Neutrophil (primary cell): Measurements from ENCODE around the gene PDE11A.

Experiments
- H3K27ac ChIP-seq: fragments of 200-600 bp; sonication (generic); 2 replicates; pipeline ENCODE4 v1.5.1; 2016; ENCODE audit warnings: mild to moderate bottlenecking, moderate library complexity
- H3K27me3 ChIP-seq: fragments of 200-600 bp; sonication (generic); 2 replicates; pipeline ENCODE4 v1.6.0; 2016; ENCODE audit warnings: mild to moderate bottlenecking
- H3K36me3 ChIP-seq: fragments of 200-600 bp; sonication (generic); 2 replicates; pipeline ENCODE4 v1.5.1; 2017
- H3K4me1 ChIP-seq, 2 experiments: fragments of 200-600 bp in 1 of 2; sonication (generic) in 1 of 2; 1 replicate in 1 of 2; 2 replicates in 1 of 2; pipeline versions ENCODE4 v1.5.1 to v1.6.1; 2013 to 2016; ENCODE audit warnings: low read depth in 1 of 2, low read length in 1 of 2, mild to moderate bottlenecking in 1 of 2, moderate library complexity in 1 of 2; ENCODE audit not compliant: control insufficient read depth in 1 of 2, insufficient read depth in 1 of 2
- H3K4me3 ChIP-seq, 2 experiments: fragments of 200-600 bp in 1 of 2; sonication (generic) in 1 of 2; 1 replicate in 1 of 2; 2 replicates in 1 of 2; pipeline ENCODE4 v1.5.1; 2013 to 2016; ENCODE audit warnings: low read depth in 1 of 2, low read length in 1 of 2, mild to moderate bottlenecking in 1 of 2, moderate library complexity in 1 of 2
- H3K9me3 ChIP-seq: fragments of 200-600 bp; sonication (generic); 2 replicates; pipeline ENCODE4 v1.5.1; 2016
- CTCF ChIP-seq: fragments of 200-600 bp; sonication (generic); IDR thresholded peaks from 2 replicates; pipeline ENCODE4 v1.5.1; 2016; ENCODE audit warnings: antibody characterized with exemption

Gene PDE11A

GRCh38 chr2:178018141-178018540, 54.4 kb downstream of the PDE11A start:
- no peak for TF ChIP-seq CTCF

GRCh38 chr2:178016612-178017011, 56.0 kb downstream of the PDE11A start:
- H3K9me3 ChIP-seq = no peaks in the 10 kb centered on the region
- H3K4me3 ChIP-seq = no peak overlapping the region
- H3K4me1 ChIP-seq = no peaks in the 10 kb centered on the region
- no peaks in the 10 kb centered on the region for H3K36me3 ChIP-seq
- H3K27ac ChIP-seq = no peak overlapping the region
- no peak for TF ChIP-seq CTCF
- no peaks in the 10 kb centered on the region for H3K27me3 ChIP-seq

More at GRCh38 chr2:178018141-178018540, 54.4 kb downstream of the PDE11A start:
- H3K27ac ChIP-seq = no peak overlapping the region
- no peaks in the 10 kb centered on the region for H3K9me3 ChIP-seq
- no peak overlapping the region for H3K4me3 ChIP-seq
- H3K27me3 ChIP-seq = no peaks in the 10 kb centered on the region
- H3K4me1 ChIP-seq = no peaks in the 10 kb centered on the region
- no peaks in the 10 kb centered on the region for H3K36me3 ChIP-seq

- Histone ChIP-seq H3K27me3 (no peaks in the 10 kb centered on the region), H3K36me3 (no peaks in the 10 kb centered on the region), H3K4me1 (no peaks in the 10 kb centered on the region), H3K27ac (no peak overlapping the region), H3K4me3 (no peak overlapping the region), H3K9me3 (no peaks in the 10 kb centered on the region)
- TF ChIP-seq CTCF = no peak
These were observed 59.9 kb downstream of the PDE11A start for GRCh38 chr2:178012639-178013038.

- H3K27me3 ChIP-seq = no peaks in the 10 kb centered on the region
- no peaks in the 10 kb centered on the region for H3K36me3 ChIP-seq
- no peak overlapping the region for H3K4me3 ChIP-seq
- no peak overlapping the region for H3K27ac ChIP-seq
- no peaks in the 10 kb centered on the region for H3K9me3 ChIP-seq
- no peak for TF ChIP-seq CTCF
- no peaks in the 10 kb centered on the region for H3K4me1 ChIP-seq
These were observed 62.8 kb downstream of the PDE11A start for GRCh38 chr2:178009813-178010212.

- H3K9me3 ChIP-seq = no peaks in the 10 kb centered on the region
- no peaks in the 10 kb centered on the region for H3K4me1 ChIP-seq
- no peak overlapping the region for H3K27ac ChIP-seq
- no peak overlapping the region for H3K4me3 ChIP-seq
- no peak for TF ChIP-seq CTCF
- no peaks in the 10 kb centered on the region for H3K36me3 ChIP-seq
- H3K27me3 ChIP-seq = no peaks in the 10 kb centered on the region
These were observed 63.8 kb downstream of the PDE11A start for GRCh38 chr2:178008636-178009289.

GRCh38 chr2:178006710-178007109, 65.9 kb downstream of the PDE11A start:
- no peaks in the 10 kb centered on the region for H3K9me3 ChIP-seq
- H3K27ac ChIP-seq = no peak overlapping the region
- no peak for TF ChIP-seq CTCF
- no peaks in the 10 kb centered on the region for H3K36me3 ChIP-seq
- H3K27me3 ChIP-seq = no peaks in the 10 kb centered on the region
- no peaks in the 10 kb centered on the region for H3K4me1 ChIP-seq
- H3K4me3 ChIP-seq = no peak overlapping the region
